GM19452 (cell line): ENCODE data around the gene RNF7.
"Not testable (repeated sequence)": the region's sequence is repeated elsewhere in the genome, so short reads cannot be mapped to it uniquely, and the experiment has no call there.

Experiments
- ATAC-seq: cut with Tn5 transposase; IDR thresholded peaks from one replicate; pipeline ENCODE4 v1.9.1; 2021; ENCODE audit not compliant: unreplicated experiment

The RNF7 gene

DNA sequence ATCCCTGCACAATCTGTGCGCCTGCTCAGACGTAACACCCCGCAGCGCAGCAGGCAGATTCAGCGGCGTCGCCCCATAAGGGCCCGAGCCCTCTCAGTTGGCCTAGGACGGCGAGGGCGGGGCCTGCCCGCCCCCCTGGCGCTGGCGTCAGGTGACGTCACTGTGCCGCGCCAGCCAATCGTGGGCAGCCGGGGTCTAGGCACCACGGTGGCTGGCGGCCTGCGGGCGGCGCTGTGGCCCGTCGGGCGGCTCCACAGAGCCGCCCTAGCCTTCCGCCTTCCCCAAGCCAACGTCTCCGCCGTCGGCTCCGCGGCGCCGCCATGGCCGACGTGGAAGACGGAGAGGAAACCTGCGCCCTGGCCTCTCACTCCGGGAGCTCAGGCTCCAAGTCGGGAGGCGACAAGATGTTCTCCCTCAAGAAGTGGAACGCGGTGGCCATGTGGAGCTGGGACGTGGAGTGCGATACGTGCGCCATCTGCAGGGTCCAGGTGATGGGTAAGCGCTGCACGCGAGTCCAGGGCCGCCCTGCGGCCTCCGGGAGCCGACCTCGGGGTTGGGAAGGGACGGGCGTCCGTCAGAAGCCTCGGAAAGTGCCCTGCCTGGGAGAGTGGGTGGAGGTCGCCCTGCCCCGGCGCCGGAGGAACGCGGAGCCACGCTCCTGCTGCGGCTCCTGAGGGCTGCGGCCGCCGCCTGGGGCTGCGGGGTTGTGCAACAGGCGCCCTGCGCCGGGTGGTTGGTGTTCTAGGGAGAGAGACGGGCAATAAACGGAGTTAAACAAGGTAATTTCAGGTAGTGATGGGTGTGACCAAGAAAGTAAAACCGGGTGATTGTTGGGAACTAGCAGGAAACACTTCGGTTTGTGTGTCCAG lies at the start of gene RNF7:
Gene RNF7 (plus strand): TSS at position 277 of the 869 bp plus-strand sequence. CDS start 44 bp downstream, at position 321.
- peak; percentile 93 for ATAC-seq

GRCh38 chr3:141690431-141691072 lies 47.5 kb upstream of the RNF7 start:
- ATAC-seq: no peak

GRCh38 chr3:141691471-141691870 lies 46.6 kb upstream of the RNF7 start:
- ATAC-seq: not testable (repeated sequence)

GRCh38 chr3:141692973-141693372 lies 45.1 kb upstream of the RNF7 start:
- not testable (repeated sequence) for ATAC-seq

GRCh38 chr3:141699324-141699723 lies 38.8 kb upstream of the RNF7 start:
- ATAC-seq: no peak

- no peak for ATAC-seq
These were observed 38.2 kb upstream of the RNF7 start for GRCh38 chr3:141699897-141700296.

GRCh38 chr3:141703367-141703766 lies 34.7 kb upstream of the RNF7 start:
- not testable (repeated sequence) for ATAC-seq

DNA sequence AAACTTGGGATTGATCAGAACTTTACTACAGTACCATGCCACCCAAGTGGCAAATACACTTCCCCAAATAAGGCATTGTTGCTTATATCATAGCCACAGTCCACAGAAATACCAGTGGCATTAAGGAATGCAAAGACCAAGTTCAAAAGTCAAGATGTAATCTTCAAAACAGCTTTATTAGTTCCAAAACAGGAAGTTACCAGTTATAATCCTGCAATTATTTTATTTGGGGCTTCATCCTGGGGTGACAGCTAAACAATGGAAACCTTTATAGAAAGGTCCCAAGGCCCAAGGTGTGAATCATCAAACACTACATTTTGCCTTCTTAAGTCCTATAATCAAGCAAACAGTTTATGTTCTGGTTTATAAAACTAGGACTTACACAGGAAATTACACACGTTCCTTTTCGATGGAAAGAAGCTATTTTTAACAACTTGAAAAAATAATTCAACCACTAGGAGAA lies 30.3 kb upstream of the RNF7 start:
- ATAC-seq: no peak

- ATAC-seq: no peak
These were observed 29.7 kb upstream of the RNF7 start for GRCh38 chr3:141708367-141708766.

- no peak for ATAC-seq
These were observed 28.9 kb upstream of the RNF7 start for GRCh38 chr3:141709126-141709770.

- ATAC-seq: no peak
These were observed 28.0 kb upstream of the RNF7 start for GRCh38 chr3:141710121-141710520.

DNA sequence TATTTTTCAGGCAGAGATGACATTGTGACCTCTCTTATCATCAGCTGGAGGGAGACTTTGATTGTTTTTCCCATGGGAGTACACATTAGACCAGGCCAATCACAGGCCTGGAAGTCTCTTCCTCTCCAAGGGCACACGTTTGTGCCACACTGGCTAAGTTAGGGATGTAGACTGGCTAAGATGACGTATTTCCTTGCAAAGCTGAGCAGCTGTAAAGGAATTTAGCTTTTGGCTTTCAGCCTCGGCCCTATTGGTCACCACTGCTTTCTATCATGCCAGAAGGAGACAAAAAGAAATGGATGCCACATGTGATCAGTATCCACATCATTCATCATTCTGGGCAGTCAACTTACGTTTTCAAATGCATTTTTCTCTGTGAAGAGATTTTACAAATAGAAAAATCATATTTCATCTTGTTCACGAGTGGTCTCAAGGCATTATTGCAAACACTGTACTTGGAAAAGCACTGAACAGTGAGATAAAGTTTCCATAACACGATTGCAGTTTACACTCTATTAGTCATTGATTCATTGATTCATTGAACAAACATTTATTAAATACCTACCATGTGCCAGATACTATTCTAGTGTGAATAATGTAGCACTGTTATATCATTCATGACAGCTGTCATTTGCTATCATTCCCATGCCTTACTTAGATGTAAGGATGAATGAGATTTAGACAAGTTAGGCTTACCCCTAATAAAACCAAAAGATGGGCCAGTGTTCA lies 27.0 kb upstream of the RNF7 start:
- ATAC-seq: no peak

DNA sequence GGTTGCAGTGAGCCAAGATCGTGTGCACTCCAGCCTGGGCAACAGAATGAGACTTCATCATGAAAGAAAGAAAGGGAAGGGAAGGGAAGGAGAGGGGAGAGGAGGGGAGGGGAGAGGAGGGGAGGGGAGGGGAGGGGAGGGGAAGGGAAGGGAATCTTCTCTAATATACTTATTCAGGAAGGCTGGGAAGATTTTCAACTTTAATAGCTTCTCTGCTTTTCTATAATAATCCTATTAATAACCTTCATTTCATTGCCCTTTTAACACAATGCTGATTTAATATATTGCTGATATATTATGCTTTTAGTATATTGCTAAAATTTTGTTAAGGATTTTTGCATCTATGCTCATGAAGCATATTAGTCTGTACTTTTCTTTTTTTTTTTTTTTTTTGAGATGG lies 23.4 kb upstream of the RNF7 start:
- ATAC-seq: no peak

GRCh38 chr3:141722081-141722480 lies 16.0 kb upstream of the RNF7 start:
- ATAC-seq: no peak

GRCh38 chr3:141722648-141723047 lies 15.4 kb upstream of the RNF7 start:
- no peak for ATAC-seq

- no peak for ATAC-seq
These were observed 14.8 kb upstream of the RNF7 start for GRCh38 chr3:141723255-141723654.

DNA sequence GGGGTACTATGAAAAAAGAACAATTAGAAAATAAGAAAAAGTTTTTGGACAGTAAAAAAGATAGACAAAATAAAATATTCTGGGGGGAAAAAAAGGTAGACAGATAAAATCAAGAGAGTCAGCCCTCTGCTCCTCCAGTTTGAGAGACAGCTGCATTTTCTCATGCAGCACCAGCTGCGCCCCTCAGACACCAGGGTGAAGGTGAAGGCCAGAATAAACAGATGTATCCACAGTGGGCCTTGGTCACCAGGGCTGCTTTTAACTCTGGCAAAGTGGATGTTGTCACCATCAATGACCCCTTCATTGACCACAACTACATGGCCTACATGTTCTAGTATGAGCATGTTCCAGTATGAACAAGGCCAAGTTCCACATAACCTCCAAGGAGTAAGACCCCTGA lies 13.9 kb upstream of the RNF7 start:
- ATAC-seq: no peak

DNA sequence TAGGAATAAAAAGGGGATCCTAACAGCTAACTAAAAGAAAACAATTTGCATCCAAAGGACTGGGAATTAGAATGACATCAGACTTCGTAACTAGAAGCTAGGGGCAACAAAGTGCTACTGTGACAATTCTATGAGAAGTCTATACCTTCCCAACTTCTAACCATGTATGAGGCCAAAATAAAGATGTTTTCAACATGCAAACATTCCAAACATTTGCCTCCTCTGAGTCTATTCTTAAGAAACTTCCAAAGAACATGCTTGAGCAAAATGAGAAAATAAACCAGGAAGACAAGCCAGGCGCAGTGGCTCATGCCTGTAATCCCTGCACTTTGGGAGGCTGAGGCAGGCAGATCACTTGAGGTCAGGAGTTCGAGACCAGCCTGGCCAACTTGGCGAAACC lies 13.1 kb upstream of the RNF7 start:
- ATAC-seq: no peak

GRCh38 chr3:141726483-141726882 lies 11.6 kb upstream of the RNF7 start:
- no peak for ATAC-seq

- no peak for ATAC-seq
These were observed 9.7 kb upstream of the RNF7 start for GRCh38 chr3:141728355-141728892.

DNA sequence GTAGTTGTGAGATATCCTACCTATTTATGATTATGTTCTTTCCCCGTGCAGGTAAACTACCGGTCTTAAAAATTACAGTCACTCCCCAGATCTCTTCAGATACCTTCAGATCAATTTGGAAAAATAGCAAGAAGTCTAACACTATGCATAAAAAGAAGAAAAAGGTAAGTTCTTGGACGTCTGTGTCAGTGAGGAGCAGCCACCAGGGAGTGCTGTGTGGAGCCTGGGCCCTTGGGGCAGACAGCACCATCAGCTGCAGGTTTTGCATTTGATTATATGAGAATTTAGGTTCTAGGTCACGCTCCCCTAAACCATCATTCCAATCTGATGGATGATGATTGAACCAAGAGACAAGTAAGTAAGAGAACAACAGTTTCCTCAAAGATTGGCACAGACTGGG lies 8.9 kb upstream of the RNF7 start:
- ATAC-seq: no peak
